ENCODE results near the gene LIMA1.
"Not testable (repeated sequence)": the region's sequence is repeated elsewhere in the genome, so short reads cannot be mapped to it uniquely, and the experiment has no call there.

Gene LIMA1

GRCh38 chr12:50282721-50283228 lies 545 bp downstream of the LIMA1 start:
- no peak for DNase-seq

- DNase-seq: no peak
These were observed 3.8 kb downstream of the LIMA1 start for GRCh38 chr12:50279501-50279900.

- DNase-seq: no peak
These were observed 6.2 kb downstream of the LIMA1 start for GRCh38 chr12:50276912-50277671.

GRCh38 chr12:50276068-50276467 lies 7.3 kb downstream of the LIMA1 start:
- DNase-seq: no peak

- no peak for DNase-seq
These were observed 7.8 kb downstream of the LIMA1 start for GRCh38 chr12:50275556-50275955.

DNA sequence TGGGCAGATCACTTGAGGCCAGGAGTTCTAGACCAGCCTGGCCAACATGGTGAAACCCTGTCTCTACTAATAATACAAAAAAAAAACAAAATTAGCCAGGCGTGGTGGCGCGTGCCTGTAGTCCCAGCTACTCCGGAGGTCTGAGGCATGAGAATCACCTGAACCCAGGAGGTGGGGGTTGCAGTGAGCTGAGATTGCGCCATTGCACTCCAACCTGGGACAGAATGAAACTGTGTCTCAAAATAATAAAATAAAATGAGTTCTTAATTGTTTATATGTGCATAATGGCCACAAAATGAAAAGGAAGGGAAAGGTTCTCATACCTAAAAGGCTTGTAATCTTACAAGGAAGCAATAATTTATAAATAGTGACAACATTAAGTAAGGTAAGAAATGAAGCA lies 8.2 kb downstream of the LIMA1 start:
- DNase-seq: not testable (repeated sequence)

DNA sequence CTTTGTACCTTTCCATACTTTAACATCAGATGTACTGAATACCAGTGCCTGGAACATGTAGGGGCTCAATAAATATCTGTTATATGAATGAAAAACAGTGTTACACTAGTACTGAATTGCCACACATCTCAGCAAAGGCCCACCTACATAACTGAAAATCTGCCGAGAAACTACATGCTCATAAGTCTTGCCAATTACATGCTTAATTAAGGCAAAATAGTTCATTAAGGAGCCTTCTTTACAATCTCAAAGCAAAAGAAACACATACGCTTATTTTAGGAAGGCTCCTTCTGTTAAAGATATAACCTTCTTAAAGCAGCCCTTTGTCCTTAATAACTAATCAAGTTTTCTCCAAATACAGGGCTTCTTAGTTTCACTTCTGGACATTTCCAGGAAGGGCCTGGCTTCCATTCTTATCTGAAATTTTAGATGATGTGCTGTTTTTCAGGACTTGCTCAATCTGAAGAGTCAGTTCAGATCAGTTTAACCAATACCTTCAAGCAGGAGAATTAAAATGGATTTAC lies 11.5 kb downstream of the LIMA1 start:
- DNase-seq: no peak

DNA sequence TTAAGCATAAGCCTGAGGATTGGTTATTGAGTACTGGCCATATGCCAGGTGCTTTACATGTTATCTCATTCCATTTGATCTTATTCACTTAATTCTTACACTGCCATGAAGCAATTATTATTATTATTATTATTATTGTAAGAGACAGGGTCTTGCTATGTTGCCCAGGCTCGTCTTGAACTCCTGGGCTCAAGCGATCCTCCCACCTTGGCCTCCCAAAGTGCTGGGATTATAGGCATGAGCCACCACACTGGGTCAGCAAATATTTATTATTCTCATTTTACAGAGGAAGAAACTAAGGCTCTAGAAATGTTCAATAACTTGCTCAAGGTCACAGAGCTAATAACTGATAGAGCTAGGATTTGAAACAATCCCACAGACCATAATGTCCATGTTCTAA lies 14.8 kb downstream of the LIMA1 start:
- no peak for DNase-seq

- no peak for DNase-seq
These were observed 17.4 kb downstream of the LIMA1 start for GRCh38 chr12:50265770-50266524.

- no peak for DNase-seq
These were observed 19.5 kb downstream of the LIMA1 start for GRCh38 chr12:50263832-50264231.

GRCh38 chr12:50261654-50262053 lies 21.7 kb downstream of the LIMA1 start:
- DNase-seq: no peak

DNA sequence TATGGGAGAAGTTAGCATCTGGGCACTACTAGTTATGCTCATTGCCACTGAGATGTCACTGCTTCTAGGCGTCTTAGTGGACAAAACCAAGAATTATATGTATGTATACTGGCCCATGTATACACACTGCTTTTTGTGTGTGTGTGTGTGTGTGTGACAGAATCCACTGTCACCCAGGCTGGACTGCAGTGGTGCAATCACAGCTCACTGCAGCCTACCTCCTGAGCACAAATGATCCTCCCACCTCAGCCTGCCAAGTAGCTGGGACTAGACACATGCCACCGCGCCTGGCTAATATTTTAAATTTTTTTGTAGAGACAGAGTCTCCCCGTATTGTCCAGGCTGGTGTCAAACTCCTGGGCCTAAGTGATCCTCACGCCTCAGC lies 25.2 kb downstream of the LIMA1 start:
- DNase-seq: no peak

- no peak for DNase-seq
These were observed 25.8 kb downstream of the LIMA1 start for GRCh38 chr12:50257236-50258166.

DNA sequence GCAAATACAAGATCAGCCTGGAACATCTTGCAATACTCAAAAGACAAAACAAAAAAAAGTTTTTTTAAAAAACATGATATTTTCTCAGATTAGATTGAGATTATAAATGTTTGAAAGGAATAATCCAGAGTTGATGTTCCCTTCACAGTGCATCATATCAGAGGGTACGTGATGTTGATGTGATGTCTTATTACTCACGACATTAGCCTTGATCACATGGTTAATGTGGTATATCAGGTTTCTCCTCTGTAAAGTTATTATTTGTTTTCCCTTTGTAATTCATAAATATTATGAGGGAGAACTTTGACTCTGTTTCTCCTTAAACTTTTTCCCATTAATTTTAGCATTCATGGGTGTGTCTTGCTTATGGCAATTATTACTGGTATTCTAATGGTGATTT lies 26.6 kb downstream of the LIMA1 start:
- no peak for DNase-seq

GRCh38 chr12:50252977-50253602 lies 30.2 kb downstream of the LIMA1 start:
- no peak for DNase-seq

DNA sequence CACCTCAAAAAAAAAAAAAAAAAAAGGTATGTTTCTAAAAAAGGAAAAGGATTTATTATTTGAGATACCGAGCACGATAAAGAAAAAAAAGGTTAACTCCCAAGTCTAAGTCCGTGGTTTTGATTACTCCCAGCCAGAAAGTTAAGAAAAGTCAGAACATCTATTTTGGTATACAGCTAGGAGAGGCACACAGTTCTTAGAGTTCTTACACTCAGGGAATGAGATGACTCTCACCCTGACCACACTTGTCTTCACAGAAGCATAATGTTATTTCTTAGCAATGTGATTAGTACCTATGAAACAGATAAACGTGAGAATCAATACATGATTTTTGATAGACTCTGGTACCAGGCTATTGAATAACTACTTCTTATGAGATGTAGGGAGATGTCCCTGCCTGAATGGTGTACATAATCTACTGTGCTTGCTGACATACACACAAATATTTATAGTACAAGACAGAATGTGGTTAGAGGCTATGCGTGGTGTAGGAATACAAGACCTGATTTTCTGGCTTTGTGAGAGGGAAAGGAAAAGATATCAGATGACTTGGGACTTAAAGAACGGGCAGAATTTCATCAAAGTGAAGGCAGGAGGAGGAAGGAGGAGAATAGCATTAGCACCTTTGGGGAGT lies 31.6 kb downstream of the LIMA1 start:
- DNase-seq: no peak

DNA sequence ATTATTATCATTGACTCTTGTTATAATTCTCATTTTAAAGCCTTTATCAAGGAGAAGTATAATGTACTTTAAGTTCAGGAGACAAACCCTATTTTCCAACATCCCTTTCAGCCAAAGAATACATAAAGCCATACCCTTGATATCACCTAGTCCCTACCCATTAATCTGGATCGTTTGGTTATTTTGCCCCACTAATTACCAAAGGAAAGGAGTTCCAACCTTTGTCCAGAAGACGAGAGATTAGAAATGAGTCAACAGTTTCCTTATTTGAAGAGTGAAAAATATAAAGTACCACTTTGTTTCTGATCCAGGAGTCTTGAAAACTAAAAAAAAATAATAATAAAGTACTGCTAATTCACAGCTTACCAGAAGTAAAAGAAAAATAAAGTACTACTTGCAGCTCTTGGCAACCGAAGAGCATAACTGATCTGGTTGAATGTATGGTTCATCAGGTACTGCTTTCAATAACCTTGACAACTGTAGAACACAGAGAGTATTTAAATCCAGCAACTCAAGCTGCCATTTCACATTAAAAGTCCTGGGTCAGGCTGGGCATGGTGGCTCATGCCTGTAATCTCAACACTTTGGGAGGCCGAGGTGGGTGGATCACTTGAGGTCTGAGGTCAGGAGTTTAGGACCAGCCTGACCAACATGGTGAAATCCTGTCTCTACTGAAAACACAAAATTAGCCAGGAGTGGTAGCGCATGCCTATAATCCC lies 33.7 kb downstream of the LIMA1 start:
- no peak for DNase-seq

GRCh38 chr12:50248883-50249282 lies 34.4 kb downstream of the LIMA1 start:
- DNase-seq: no peak

DNA sequence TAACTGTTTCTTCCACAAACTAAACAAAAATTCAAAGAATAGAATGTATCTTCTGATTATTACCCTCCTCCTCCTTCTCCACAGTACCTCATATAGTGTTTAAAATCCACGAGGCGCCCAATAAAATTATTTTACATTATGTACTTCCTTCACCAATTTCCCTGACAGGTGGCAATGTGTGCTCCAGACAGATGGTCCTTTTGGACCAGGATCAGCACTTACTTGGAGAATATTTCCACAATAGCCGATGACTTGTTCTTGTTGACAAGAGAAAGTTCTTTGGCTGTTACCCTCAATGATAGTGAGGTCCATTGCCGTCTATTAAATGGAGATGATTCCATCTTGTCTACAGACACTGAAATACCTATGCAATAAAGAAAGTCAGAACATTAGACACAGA lies 34.9 kb downstream of the LIMA1 start:
- no peak for DNase-seq

DNA sequence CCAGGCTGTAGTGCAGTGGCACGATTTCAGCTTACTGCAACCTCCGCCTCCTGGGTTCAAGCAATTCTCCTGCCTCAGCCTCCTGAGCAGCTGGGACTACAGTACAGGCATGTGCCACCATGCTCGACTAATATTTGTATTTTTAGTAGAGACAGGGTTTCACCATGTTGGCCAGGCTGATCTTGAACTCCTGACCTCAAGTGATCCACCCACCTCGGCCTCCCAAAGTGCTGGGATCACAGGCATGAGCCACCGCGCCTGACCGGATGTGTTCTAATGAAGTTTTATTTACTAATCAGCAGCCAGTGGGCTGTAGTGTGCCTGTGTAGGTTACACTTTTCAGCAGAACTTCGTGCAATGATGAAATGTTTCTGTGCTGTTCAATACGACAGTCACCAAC lies 35.7 kb downstream of the LIMA1 start:
- not testable (repeated sequence) for DNase-seq
